Gastrocnemius medialis (tissue), 4 donors: ENCODE data around the gene SERPINA3.

ENCODE experiments used
- CTCF ChIP-seq, 5 experiments: fragments of 450-650 bp in 3 of 5; fragments of 200-600 bp in 2 of 5; sonication (generic) in 2 of 5; IDR thresholded peaks in 4 of 5; conservative IDR thresholded peaks in 1 of 5; 1 replicate in 4 of 5; 2 replicates in 1 of 5; pipeline ENCODE4 v1.5.1; 2016 to 2019; ENCODE audit warnings: antibody characterized with exemption in 5 of 5, mild to moderate bottlenecking in 3 of 5, moderate library complexity in 3 of 5
- POLR2A ChIP-seq, 2 donors: fragments of 450-650 bp; IDR thresholded peaks; one replicate each; pipeline ENCODE4 v1.6.1; 2017; ENCODE audit warnings: antibody characterized with exemption in 2 of 2, mild to moderate bottlenecking in 2 of 2, moderate library complexity in 2 of 2

DNA sequence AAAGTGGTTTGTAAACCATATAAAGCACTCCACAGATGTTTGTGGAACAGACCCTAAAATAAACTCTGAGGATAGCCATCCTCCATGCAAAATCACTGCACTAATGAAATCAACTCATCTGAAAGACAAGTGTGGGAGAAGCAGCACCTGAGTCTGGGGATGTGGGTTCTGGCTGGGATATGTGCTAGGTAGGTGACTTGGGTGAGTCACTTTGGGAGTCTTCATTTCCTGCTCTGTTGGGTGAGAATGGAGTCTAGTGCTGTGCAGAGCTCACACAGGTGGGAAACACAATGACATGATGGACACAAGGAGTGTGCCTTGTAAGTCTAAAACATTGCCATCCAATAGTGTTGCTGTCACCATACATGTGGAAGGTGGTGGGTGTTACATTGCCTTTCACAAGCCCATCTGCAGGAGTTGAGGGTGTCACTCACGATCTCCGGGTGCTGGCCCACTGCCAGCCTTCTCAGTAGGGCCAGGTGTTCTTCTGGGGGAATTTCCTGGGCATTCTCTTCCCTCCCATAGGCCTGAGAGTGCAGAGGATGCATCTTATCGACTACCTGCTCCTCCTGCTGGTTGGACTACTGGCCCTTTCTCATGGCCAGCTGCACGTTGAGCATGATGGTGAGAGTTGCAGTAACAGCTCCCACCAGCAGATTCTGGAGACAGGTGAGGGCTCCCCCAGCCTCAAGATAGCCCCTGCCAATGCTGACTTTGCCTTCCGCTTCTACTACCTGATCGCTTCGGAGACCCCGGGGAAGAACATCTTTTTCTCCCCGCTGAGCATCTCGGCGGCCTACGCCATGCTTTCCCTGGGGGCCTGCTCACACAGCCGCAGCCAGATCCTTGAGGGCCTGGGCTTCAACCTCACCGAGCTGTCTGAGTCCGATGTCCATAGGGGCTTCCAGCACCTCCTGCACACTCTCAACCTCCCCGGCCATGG is 49.0 kb upstream of the SERPINA3 start:
- TF ChIP-seq CTCF (IDR thresholded peaks at IDR 0.05 in 4 of 5, conservative IDR thresholded peaks at IDR 0.05 in 1 of 5) (no peak), POLR2A (IDR thresholded peaks at IDR 0.05) (no peak)
